Fibroblast of lung (primary cell): ENCODE results near the gene TENM3.

Experiments used
- CTCF ChIP-seq, 2 donors: IDR thresholded peaks in 1 of 2; conservative IDR thresholded peaks in 1 of 2; 1 replicate in 1 of 2; 2 replicates in 1 of 2; pipeline ENCODE4 v1.5.1; 2011 to 2012; ENCODE audit warnings: low read length in 2 of 2, control low read depth in 1 of 2, inconsistent platforms in 1 of 2, low read depth in 1 of 2, mild to moderate bottlenecking in 1 of 2
- EZH2 ChIP-seq: IDR thresholded peaks from 2 replicates; pipeline ENCODE4 v1.5.1; 2012; ENCODE audit warnings: low read length, control low read depth, mild to moderate bottlenecking; ENCODE audit errors: missing control alignments

GRCh38 chr4:182235021-182235795 lies 8.0 kb upstream of the TENM3 start:
- no peak for TF ChIP-seq CTCF (conservative IDR thresholded peaks at IDR 0.05 in 1 of 2, IDR thresholded peaks at IDR 0.05 in 1 of 2; ENCODE audit: low read depth in 1 of 2, low read length in 2 of 2)
- TF ChIP-seq EZH2 = no peak
